22Rv1 (cell line): ENCODE results near the gene KIAA1217.

ENCODE experiments used
- ZFX ChIP-seq: fragments of 450-650 bp; IDR thresholded peaks from 2 replicates; pipeline ENCODE4 v1.6.1; 2017; ENCODE audit warnings: antibody characterized with exemption, borderline replicate concordance
- TF ChIP-seq, protein P1 (sequence below): fragments of 450-650 bp; IDR thresholded peaks from 2 replicates; pipeline ENCODE4 v1.5.1; 2017; ENCODE audit warnings: mild to moderate bottlenecking

DNA sequence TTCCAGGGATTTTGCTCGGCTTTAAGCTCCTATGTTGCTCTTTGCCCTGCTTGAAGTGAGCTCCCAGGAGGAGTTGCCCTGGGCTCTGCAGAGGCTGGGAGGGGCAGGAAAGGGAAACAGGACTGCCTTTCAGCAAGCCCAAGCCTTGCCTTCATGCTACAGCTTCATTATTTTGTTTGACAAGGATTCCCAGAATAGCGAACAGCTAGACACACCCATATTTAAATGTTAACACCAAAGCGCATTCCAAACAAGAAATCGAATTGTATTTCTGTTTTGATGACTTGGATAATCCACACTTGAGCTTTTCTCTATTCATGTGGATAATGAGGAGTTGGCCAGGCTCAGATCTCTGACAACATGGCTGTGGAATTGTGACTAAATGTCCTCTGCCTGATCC, 6.3 kb downstream of the KIAA1217 start:
- TF ChIP-seq, protein P1, sequence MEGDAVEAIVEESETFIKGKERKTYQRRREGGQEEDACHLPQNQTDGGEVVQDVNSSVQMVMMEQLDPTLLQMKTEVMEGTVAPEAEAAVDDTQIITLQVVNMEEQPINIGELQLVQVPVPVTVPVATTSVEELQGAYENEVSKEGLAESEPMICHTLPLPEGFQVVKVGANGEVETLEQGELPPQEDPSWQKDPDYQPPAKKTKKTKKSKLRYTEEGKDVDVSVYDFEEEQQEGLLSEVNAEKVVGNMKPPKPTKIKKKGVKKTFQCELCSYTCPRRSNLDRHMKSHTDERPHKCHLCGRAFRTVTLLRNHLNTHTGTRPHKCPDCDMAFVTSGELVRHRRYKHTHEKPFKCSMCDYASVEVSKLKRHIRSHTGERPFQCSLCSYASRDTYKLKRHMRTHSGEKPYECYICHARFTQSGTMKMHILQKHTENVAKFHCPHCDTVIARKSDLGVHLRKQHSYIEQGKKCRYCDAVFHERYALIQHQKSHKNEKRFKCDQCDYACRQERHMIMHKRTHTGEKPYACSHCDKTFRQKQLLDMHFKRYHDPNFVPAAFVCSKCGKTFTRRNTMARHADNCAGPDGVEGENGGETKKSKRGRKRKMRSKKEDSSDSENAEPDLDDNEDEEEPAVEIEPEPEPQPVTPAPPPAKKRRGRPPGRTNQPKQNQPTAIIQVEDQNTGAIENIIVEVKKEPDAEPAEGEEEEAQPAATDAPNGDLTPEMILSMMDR = no peak
- TF ChIP-seq ZFX = no peak
